GM18517 (cell line): ENCODE measurements around the gene TBC1D26.
"Not testable (repeated sequence)": the region's sequence is repeated elsewhere in the genome, so short reads cannot be mapped to it uniquely, and the experiment has no call there.

Experiments
- ATAC-seq: cut with Tn5 transposase; IDR thresholded peaks from one replicate; pipeline ENCODE4 v1.9.1; 2021; ENCODE audit warnings: mild to moderate bottlenecking, moderate library complexity; ENCODE audit not compliant: unreplicated experiment

TBC1D26 gene

GRCh38 chr17:15742921-15743320 lies 10.8 kb downstream of the TBC1D26 start:
- no peak for ATAC-seq

GRCh38 chr17:15744074-15744676 lies 12.1 kb downstream of the TBC1D26 start:
- no peak for ATAC-seq

GRCh38 chr17:15744885-15745284 lies 12.8 kb downstream of the TBC1D26 start:
- ATAC-seq, result no peak

GRCh38 chr17:15749403-15749802 lies 17.3 kb downstream of the TBC1D26 start:
- not testable (repeated sequence) for ATAC-seq

GRCh38 chr17:15768865-15769533 lies 36.9 kb downstream of the TBC1D26 start:
- ATAC-seq, result not testable (repeated sequence)

- not testable (repeated sequence) for ATAC-seq
Measured at GRCh38 chr17:15770679-15771078, 38.6 kb downstream of the TBC1D26 start.

- ATAC-seq, result no peak
Measured at GRCh38 chr17:15776871-15777270, 44.8 kb downstream of the TBC1D26 start.

GRCh38 chr17:15777297-15777696 lies 45.2 kb downstream of the TBC1D26 start:
- ATAC-seq, result no peak

GRCh38 chr17:15777717-15778116 lies 45.6 kb downstream of the TBC1D26 start:
- ATAC-seq, result no peak

GRCh38 chr17:15779119-15779518 lies 47.0 kb downstream of the TBC1D26 start:
- no peak for ATAC-seq

- no peak for ATAC-seq
Measured at GRCh38 chr17:15780188-15780587, 48.1 kb downstream of the TBC1D26 start.

- no peak for ATAC-seq
Measured at GRCh38 chr17:15782866-15783265, 50.8 kb downstream of the TBC1D26 start.

- no peak for ATAC-seq
Measured at GRCh38 chr17:15783461-15783860, 51.4 kb downstream of the TBC1D26 start.

- ATAC-seq, result not testable (repeated sequence)
Measured at GRCh38 chr17:15784351-15784750, 52.3 kb downstream of the TBC1D26 start.

- not testable (repeated sequence) for ATAC-seq
Measured at GRCh38 chr17:15787363-15788075, 55.4 kb downstream of the TBC1D26 start.

- not testable (repeated sequence) for ATAC-seq
Measured at GRCh38 chr17:15788365-15788764, 56.3 kb downstream of the TBC1D26 start.
